H9 (cell line): ENCODE data around the gene TOP1. TPM values are rescaled to one million over a fixed set of nuclear protein-coding genes. Genes with fewer than 3 reads are reported as not detected.

Experiments used
- DNase-seq: peaks from one replicate; pipeline ENCODE4 v3.0.0-alpha.2; 2017
- H2AFZ ChIP-seq: one replicate; pipeline ENCODE4 v1.6.1; 2013; ENCODE audit warnings: mild to moderate bottlenecking, low read length, control low read depth, moderate library complexity
- H2AK5ac ChIP-seq: 2 replicates; pipeline ENCODE4 v1.6.1; 2013; ENCODE audit warnings: low read length, control low read depth, mixed read lengths; ENCODE audit not compliant: insufficient read length
- H2BK120ac ChIP-seq: one replicate; pipeline ENCODE4 v1.6.1; 2013; ENCODE audit warnings: low read depth, mild to moderate bottlenecking, low read length, control low read depth, inconsistent platforms; ENCODE audit not compliant: poor library complexity, severe bottlenecking
- H2BK12ac ChIP-seq: 2 replicates; pipeline ENCODE4 v1.6.1; 2013; ENCODE audit warnings: low read length, control low read depth, mixed read lengths, low read depth; ENCODE audit not compliant: insufficient read length
- H2BK15ac ChIP-seq: 2 replicates; pipeline ENCODE4 v1.6.1; 2013; ENCODE audit warnings: low read depth, low read length, control low read depth
- H2BK20ac ChIP-seq: one replicate; pipeline ENCODE4 v1.6.1; 2013; ENCODE audit warnings: low read depth, mild to moderate bottlenecking, low read length, control low read depth, inconsistent platforms; ENCODE audit not compliant: poor library complexity, severe bottlenecking
- H2BK5ac ChIP-seq: 2 replicates; pipeline ENCODE4 v1.6.1; 2013; ENCODE audit warnings: low read length, control low read depth, mixed read lengths; ENCODE audit not compliant: insufficient read length
- H3K14ac ChIP-seq: 2 replicates; pipeline ENCODE4 v1.6.1; 2013; ENCODE audit warnings: low read length, control low read depth; ENCODE audit not compliant: insufficient read depth
- H3K18ac ChIP-seq: 2 replicates; pipeline ENCODE4 v1.6.1; 2013; ENCODE audit warnings: low read depth, mild to moderate bottlenecking, mixed read lengths, low read length, control low read depth; ENCODE audit not compliant: insufficient read length
- H3K23ac ChIP-seq: 2 replicates; pipeline ENCODE4 v1.6.1; 2013; ENCODE audit warnings: low read length, control low read depth, mixed read lengths, low read depth; ENCODE audit not compliant: insufficient read length
- H3K23me2 ChIP-seq: 2 replicates; pipeline ENCODE4 v1.6.1; 2013; ENCODE audit warnings: low read depth, mild to moderate bottlenecking, mixed read lengths, low read length, control low read depth; ENCODE audit not compliant: insufficient read length, poor library complexity, severe bottlenecking
- H3K27ac ChIP-seq: 2 replicates; pipeline ENCODE4 v1.5.1; 2013; ENCODE audit warnings: low read length, control low read depth, mixed read lengths, low read depth; ENCODE audit not compliant: insufficient read length
- H3K27me3 ChIP-seq: 2 replicates; pipeline ENCODE4 v1.6.1; 2013; ENCODE audit warnings: low read length, control low read depth, inconsistent platforms; ENCODE audit not compliant: insufficient read depth
- H3K4ac ChIP-seq: 2 replicates; pipeline ENCODE4 v1.6.1; 2013; ENCODE audit warnings: low read depth, mild to moderate bottlenecking, control low read depth, inconsistent platforms, low read length, moderate library complexity
- H3K4me1 ChIP-seq: 2 replicates; pipeline ENCODE4 v1.6.1; 2013; ENCODE audit warnings: low read length, control low read depth, inconsistent platforms; ENCODE audit not compliant: insufficient read depth
- H3K4me2 ChIP-seq: 2 replicates; pipeline ENCODE4 v1.6.1; 2013; ENCODE audit warnings: low read length, control low read depth, mixed read lengths; ENCODE audit not compliant: insufficient read length, insufficient read depth
- H3K56ac ChIP-seq: 2 replicates; pipeline ENCODE4 v1.6.1; 2013; ENCODE audit warnings: low read depth, mild to moderate bottlenecking, mixed read lengths, low read length, control low read depth; ENCODE audit not compliant: insufficient read length
- H3K79me1 ChIP-seq: 2 replicates; pipeline ENCODE4 v1.6.1; 2013; ENCODE audit warnings: low read depth, mild to moderate bottlenecking, moderate library complexity, low read length, control low read depth, inconsistent platforms; ENCODE audit not compliant: insufficient read depth, poor library complexity, severe bottlenecking
- H3K79me2 ChIP-seq: 2 replicates; pipeline ENCODE4 v1.6.1; 2013; ENCODE audit warnings: low read length, control low read depth, inconsistent platforms; ENCODE audit not compliant: insufficient read depth
- H3K9ac ChIP-seq: 2 replicates; pipeline ENCODE4 v1.6.1; 2013; ENCODE audit warnings: low read length, control low read depth, mixed read lengths; ENCODE audit not compliant: insufficient read length; ENCODE audit errors: extremely low read depth
- H3K9me3 ChIP-seq: one replicate; pipeline ENCODE4 v1.6.1; 2013; ENCODE audit warnings: low read depth, low read length, inconsistent platforms; ENCODE audit not compliant: control insufficient read depth
- H3T11ph ChIP-seq: one replicate; pipeline ENCODE4 v1.6.1; 2013; ENCODE audit warnings: mild to moderate bottlenecking, low read length, control low read depth, inconsistent platforms
- H4K20me1 ChIP-seq: one replicate; pipeline ENCODE4 v1.6.1; 2013; ENCODE audit not compliant: control insufficient read depth, insufficient read length, insufficient read depth
- H4K5ac ChIP-seq: 2 replicates; pipeline ENCODE4 v1.6.1; 2013; ENCODE audit warnings: low read depth, mild to moderate bottlenecking, mixed read lengths, low read length, control low read depth; ENCODE audit not compliant: insufficient read length
- H4K8ac ChIP-seq: replicated peaks from 2 replicates; pipeline ENCODE4 v1.6.1; 2013; ENCODE audit warnings: low read length, control low read depth, mixed read lengths, low read depth; ENCODE audit not compliant: insufficient read length
- H4K91ac ChIP-seq: 2 replicates; pipeline ENCODE4 v1.6.1; 2013; ENCODE audit warnings: low read depth, mild to moderate bottlenecking, moderate library complexity, mixed read lengths, low read length, control low read depth; ENCODE audit not compliant: insufficient read length
- H3K27ac Mint-ChIP-seq, 3 experiments: 2 replicates in 2 of 3; 3 replicates in 1 of 3; pipeline ENCODE4 v1.8.0; 2020 to 2021; ENCODE audit warnings: mixed read lengths in 3 of 3, mild to moderate bottlenecking in 1 of 3, moderate library complexity in 1 of 3
- H3K27me3 Mint-ChIP-seq: 2 replicates; pipeline ENCODE4 v1.8.0; 2021; ENCODE audit warnings: low read depth, mild to moderate bottlenecking, moderate library complexity, mixed read lengths
- H3K36me3 Mint-ChIP-seq, 3 experiments: 2 replicates in 2 of 3; 3 replicates in 1 of 3; pipeline ENCODE4 v1.8.0; 2020 to 2021; ENCODE audit warnings: low read depth in 3 of 3, mixed read lengths in 3 of 3; ENCODE audit not compliant: insufficient read depth in 1 of 3
- H3K4me1 Mint-ChIP-seq, 2 experiments: 2 replicates each; pipeline ENCODE4 v1.8.0; 2020; ENCODE audit warnings: mixed read lengths in 2 of 2
- H3K4me3 Mint-ChIP-seq, 2 experiments: 2 replicates in 1 of 2; 3 replicates in 1 of 2; pipeline ENCODE4 v1.8.0; 2020 to 2021; ENCODE audit warnings: mild to moderate bottlenecking in 2 of 2, mixed read lengths in 2 of 2, moderate library complexity in 1 of 2
- H3K9me3 Mint-ChIP-seq, 2 experiments: 2 replicates in 1 of 2; 3 replicates in 1 of 2; pipeline ENCODE4 v1.8.0; 2020; ENCODE audit warnings: mild to moderate bottlenecking in 2 of 2, mixed read lengths in 2 of 2, moderate library complexity in 1 of 2
- WGBS: extraction: QIAGEN DNeasy Blood & Tissue Kit; methylation state at CpG from one replicate; pipeline ENCODE4 v1.1.7; 2013; ENCODE audit warnings: missing lambda C conversion rate, low lambda C conversion rate, mixed read lengths; ENCODE audit not compliant: insufficient read length; ENCODE audit errors: extremely low coverage; 5-methylcytosine and 5-hydroxymethylcytosine counted together
- total RNA-seq: library from RNA; stranded (reverse); gene quantifications from 2 replicates; pipeline ENCODE4 v1.2.1, GENCODE V29; 2021
- TF ChIP-seq, protein P1 (sequence below): fragments of 200-600 bp; sonication (generic); conservative IDR thresholded peaks from 3 replicates; pipeline ENCODE4 v1.8.0; 2021; ENCODE audit warnings: antibody characterized with exemption, mild to moderate bottlenecking

TOP1 gene
- total RNA-seq, 1 experiment from 2014 or later: 96.4 TPM

DNA sequence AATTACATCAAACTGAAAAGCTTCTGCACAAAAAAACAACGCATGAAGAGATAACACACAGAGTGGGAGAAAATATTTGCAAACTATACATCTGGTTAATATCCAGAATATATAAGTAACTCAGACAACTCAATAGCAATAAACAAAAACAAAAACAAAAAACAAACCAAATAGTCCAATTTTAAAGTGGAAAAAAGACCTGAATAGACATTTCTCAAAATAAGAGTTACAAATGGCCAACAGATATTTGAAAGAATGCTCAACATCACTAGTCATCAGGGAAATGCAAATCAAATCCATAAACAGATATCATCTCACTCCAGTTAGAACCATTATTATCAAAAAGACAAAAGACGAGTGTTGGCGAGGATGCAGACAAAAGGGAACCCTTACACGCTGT is 28.8 kb upstream of the TOP1 start:
- H3K4ac ChIP-seq: no peak overlapping the region
- Mint-ChIP-seq H3K4me3 (no peak overlapping the region), H3K9me3 (no peaks in the 10 kb centered on the region), H3K36me3 (no peaks in the 10 kb centered on the region), H3K27me3 (peaks cover under 1% of the 10 kb centered on the region; the same call in 1 of the 2 replicates), H3K27ac (no peak overlapping the region), H3K4me1 (peaks cover 15 to 16% of the 10 kb centered on the region in 2 experiments)
- no peak overlapping the region for H2AFZ ChIP-seq
- H3T11ph ChIP-seq: no peak overlapping the region
- H3K23me2 ChIP-seq: no peaks in the 10 kb centered on the region
- H2BK120ac ChIP-seq: no peak overlapping the region
- no peak overlapping the region for H3K9ac ChIP-seq
- no peak overlapping the region for H4K5ac ChIP-seq
- H3K27ac ChIP-seq: no peak overlapping the region
- no peak overlapping the region for H2BK15ac ChIP-seq
- no peak for DNase-seq
- H3K14ac ChIP-seq: no peak overlapping the region
- H3K4me1 ChIP-seq: peaks cover 4% of the 10 kb centered on the region; the same call in 1 of the 2 replicates
- no peaks in the 10 kb centered on the region for H4K20me1 ChIP-seq
- H4K91ac ChIP-seq: no peak overlapping the region
- no peak overlapping the region for H2BK5ac ChIP-seq
- no peaks in the 10 kb centered on the region for H3K27me3 ChIP-seq
- H3K56ac ChIP-seq: no peak overlapping the region
- H3K79me2 ChIP-seq: no peaks in the 10 kb centered on the region
- H3K4me2 ChIP-seq: no peak overlapping the region
- no CpG with 5 or more reads among the region's 4 CpGs for WGBS
- no peaks in the 10 kb centered on the region for H3K79me1 ChIP-seq
- no peak overlapping the region for H4K8ac ChIP-seq
- TF ChIP-seq, protein P1, sequence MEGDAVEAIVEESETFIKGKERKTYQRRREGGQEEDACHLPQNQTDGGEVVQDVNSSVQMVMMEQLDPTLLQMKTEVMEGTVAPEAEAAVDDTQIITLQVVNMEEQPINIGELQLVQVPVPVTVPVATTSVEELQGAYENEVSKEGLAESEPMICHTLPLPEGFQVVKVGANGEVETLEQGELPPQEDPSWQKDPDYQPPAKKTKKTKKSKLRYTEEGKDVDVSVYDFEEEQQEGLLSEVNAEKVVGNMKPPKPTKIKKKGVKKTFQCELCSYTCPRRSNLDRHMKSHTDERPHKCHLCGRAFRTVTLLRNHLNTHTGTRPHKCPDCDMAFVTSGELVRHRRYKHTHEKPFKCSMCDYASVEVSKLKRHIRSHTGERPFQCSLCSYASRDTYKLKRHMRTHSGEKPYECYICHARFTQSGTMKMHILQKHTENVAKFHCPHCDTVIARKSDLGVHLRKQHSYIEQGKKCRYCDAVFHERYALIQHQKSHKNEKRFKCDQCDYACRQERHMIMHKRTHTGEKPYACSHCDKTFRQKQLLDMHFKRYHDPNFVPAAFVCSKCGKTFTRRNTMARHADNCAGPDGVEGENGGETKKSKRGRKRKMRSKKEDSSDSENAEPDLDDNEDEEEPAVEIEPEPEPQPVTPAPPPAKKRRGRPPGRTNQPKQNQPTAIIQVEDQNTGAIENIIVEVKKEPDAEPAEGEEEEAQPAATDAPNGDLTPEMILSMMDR: no peak
- no peak overlapping the region for H3K23ac ChIP-seq
- H2AK5ac ChIP-seq: no peak overlapping the region
- H2BK12ac ChIP-seq: no peak overlapping the region
- H2BK20ac ChIP-seq: no peak overlapping the region
- H3K18ac ChIP-seq: no peak overlapping the region
- H3K9me3 ChIP-seq: no peaks in the 10 kb centered on the region
